GM06990 (cell line): Measurements from ENCODE around the gene LKAAEAR1.
A peak's percentile ranks its signal among the peaks of the same experiment; 100 is the strongest.
"Not testable (repeated sequence)": the region's sequence is repeated elsewhere in the genome, so short reads cannot be mapped to it uniquely, and the experiment has no call there.

ENCODE experiments used
- DNase-seq: peaks from one replicate; pipeline ENCODE4 v3.0.0-alpha.2; 2011; ENCODE audit not compliant: insufficient read length; ENCODE audit errors: extremely low read depth
- H3K27me3 ChIP-seq: replicated peaks from 2 replicates; pipeline ENCODE4 v1.6.0; 2011; ENCODE audit warnings: low read length; ENCODE audit not compliant: control insufficient read depth, insufficient read depth
- H3K36me3 ChIP-seq: 2 replicates; pipeline ENCODE4 v1.5.1; 2011; ENCODE audit warnings: low read length; ENCODE audit not compliant: control insufficient read depth, insufficient read depth
- H3K4me3 ChIP-seq: replicated peaks from 2 replicates; pipeline ENCODE4 v1.5.1; 2011; ENCODE audit warnings: low read depth, mild to moderate bottlenecking, control low read depth, low read length
- CTCF ChIP-seq: IDR thresholded peaks from 2 replicates; pipeline ENCODE4 v1.5.1; 2011; ENCODE audit warnings: low read length, control low read depth, mild to moderate bottlenecking, inconsistent platforms; ENCODE audit not compliant: insufficient read depth, poor library complexity, severe bottlenecking

LKAAEAR1 gene

GRCh38 chr20:64121586-64121985 lies 37.4 kb upstream of the LKAAEAR1 start:
- no peaks in the 10 kb centered on the region; the same call in 1 of the 2 replicates for H3K27me3 ChIP-seq
- DNase-seq = no peak
- no peak for TF ChIP-seq CTCF
- H3K36me3 ChIP-seq = no peaks in the 10 kb centered on the region
- no peak overlapping the region for H3K4me3 ChIP-seq

GRCh38 chr20:64119681-64120341 lies 35.6 kb upstream of the LKAAEAR1 start:
- H3K4me3 ChIP-seq = no peak overlapping the region

GRCh38 chr20:64119301-64119680 lies 35.1 kb upstream of the LKAAEAR1 start:
- Histone ChIP-seq H3K36me3 (no peaks in the 10 kb centered on the region), H3K4me3 (no peak overlapping the region), H3K27me3 (no peaks in the 10 kb centered on the region)
- no peak for DNase-seq
- no peak for TF ChIP-seq CTCF

More at GRCh38 chr20:64119681-64120341, 35.6 kb upstream of the LKAAEAR1 start:
- H3K36me3 ChIP-seq = no peaks in the 10 kb centered on the region
- peak; percentile 41 for DNase-seq
- no peaks in the 10 kb centered on the region for H3K27me3 ChIP-seq
- TF ChIP-seq CTCF = no peak

- H3K36me3 ChIP-seq, DNase-seq: not testable (repeated sequence)
Observed at GRCh38 chr20:64117432-64117777, 33.2 kb upstream of the LKAAEAR1 start.

GRCh38 chr20:64116541-64117431 lies 32.6 kb upstream of the LKAAEAR1 start:
- no peak for DNase-seq
- H3K36me3 ChIP-seq = no peaks in the 10 kb centered on the region
- no peaks in the 10 kb centered on the region; the same call in 1 of the 2 replicates for H3K27me3 ChIP-seq
- TF ChIP-seq CTCF = no peak
- H3K4me3 ChIP-seq = no peak overlapping the region

More at GRCh38 chr20:64117432-64117777, 33.2 kb upstream of the LKAAEAR1 start:
- not testable (repeated sequence) for H3K27me3 ChIP-seq, H3K4me3 ChIP-seq

GRCh38 chr20:64116016-64116415 lies 31.8 kb upstream of the LKAAEAR1 start:
- no peak for TF ChIP-seq CTCF
- DNase-seq = no peak
- H3K36me3 ChIP-seq = no peaks in the 10 kb centered on the region
- no peaks in the 10 kb centered on the region; the same call in 1 of the 2 replicates for H3K27me3 ChIP-seq
- no peak overlapping the region for H3K4me3 ChIP-seq
